Neural progenitor cell (in vitro differentiated cells): ENCODE data around the gene MTG2. TPM values are rescaled to one million over a fixed set of nuclear protein-coding genes. Genes with fewer than 3 reads are reported as not detected.

ENCODE experiments used
- DNase-seq: peaks from one replicate; pipeline ENCODE4 v3.0.0-alpha.2; 2016; ENCODE audit warnings: low spot score
- H2AFZ ChIP-seq: fragments of 200-600 bp; sonication (generic); replicated peaks from 2 replicates; pipeline ENCODE4 v1.6.1; 2016; ENCODE audit warnings: antibody characterized with exemption
- H3F3A ChIP-seq: fragments of 200-600 bp; sonication (generic); 2 replicates; pipeline ENCODE4 v1.6.1; 2016; ENCODE audit warnings: antibody characterized with exemption, low read depth
- H3K27ac ChIP-seq: fragments of 200-600 bp; sonication (generic); 2 replicates; pipeline ENCODE4 v1.5.1; 2016; ENCODE audit warnings: mild to moderate bottlenecking
- H3K27me3 ChIP-seq: fragments of 200-600 bp; sonication (generic); 2 replicates; pipeline ENCODE4 v1.6.1; 2016; ENCODE audit warnings: mild to moderate bottlenecking, moderate library complexity
- H3K36me3 ChIP-seq: fragments of 200-600 bp; sonication (generic); 2 replicates; pipeline ENCODE4 v1.5.1; 2016
- H3K4me1 ChIP-seq: fragments of 200-600 bp; sonication (generic); 2 replicates; pipeline ENCODE4 v1.6.1; 2016; ENCODE audit warnings: mixed run types
- H3K4me2 ChIP-seq: fragments of 200-600 bp; sonication (generic); 2 replicates; pipeline ENCODE4 v1.6.1; 2016
- H3K4me3 ChIP-seq: fragments of 200-600 bp; sonication (generic); 2 replicates; pipeline ENCODE4 v1.5.1; 2016
- H3K79me2 ChIP-seq: fragments of 200-600 bp; sonication (generic); 2 replicates; pipeline ENCODE4 v1.6.1; 2016; ENCODE audit warnings: low read depth
- H3K9ac ChIP-seq: fragments of 200-600 bp; sonication (generic); 2 replicates; pipeline ENCODE4 v1.6.1; 2016
- H3K9me3 ChIP-seq: fragments of 200-600 bp; sonication (generic); 2 replicates; pipeline ENCODE4 v1.5.1; 2016; ENCODE audit warnings: low read depth
- H4K20me1 ChIP-seq: fragments of 200-600 bp; sonication (generic); 2 replicates; pipeline ENCODE4 v1.6.1; 2016; ENCODE audit warnings: low read depth
- H3K27ac Mint-ChIP-seq: 3 replicates; pipeline ENCODE4 v1.8.0; 2021; ENCODE audit warnings: mixed read lengths
- H3K27me3 Mint-ChIP-seq: 2 replicates; pipeline ENCODE4 v1.8.0; 2022; ENCODE audit warnings: low read depth, mild to moderate bottlenecking, inconsistent platforms, moderate library complexity, mixed read lengths; ENCODE audit not compliant: insufficient read depth
- H3K36me3 Mint-ChIP-seq: 3 replicates; pipeline ENCODE4 v1.8.0; 2021; ENCODE audit warnings: mixed read lengths
- H3K4me1 Mint-ChIP-seq: 3 replicates; pipeline ENCODE4 v1.8.0; 2021; ENCODE audit warnings: mixed read lengths
- H3K4me3 Mint-ChIP-seq: 3 replicates; pipeline ENCODE4 v1.8.0; 2021; ENCODE audit warnings: mild to moderate bottlenecking, moderate library complexity, mixed read lengths
- H3K9me3 Mint-ChIP-seq: 3 replicates; pipeline ENCODE4 v1.8.0; 2020; ENCODE audit warnings: mixed read lengths
- EZH2 ChIP-seq: fragments of 200-600 bp; sonication (generic); IDR thresholded peaks from 2 replicates; pipeline ENCODE4 v1.6.1; 2017; ENCODE audit warnings: antibody characterized with exemption, mild to moderate bottlenecking, moderate library complexity
- EZH2phosphoT487 ChIP-seq: fragments of 200-600 bp; sonication (generic); IDR thresholded peaks from 2 replicates; pipeline ENCODE4 v1.6.1; 2017; ENCODE audit warnings: antibody characterized with exemption
- total RNA-seq: library from RNA; depleted of rRNA; stranded (reverse); fragments of >200 nt; gene quantifications from 2 replicates; pipeline ENCODE4 v1.2.3, GENCODE V29; 2015; ENCODE audit warnings: low replicate concordance
- TF ChIP-seq, protein P1 (sequence below): fragments of 200-600 bp; sonication (generic); IDR thresholded peaks from 2 replicates; pipeline ENCODE4 v1.5.1; 2017; ENCODE audit warnings: antibody characterized with exemption, mild to moderate bottlenecking

Gene MTG2
- total RNA-seq, 1 donor from 2014 or later = 16.2 TPM

- Histone ChIP-seq H3K79me2 (no peaks in the 10 kb centered on the region), H3K4me3 (no peak overlapping the region), H2AFZ (no peak overlapping the region), H3K27me3 (no peaks in the 10 kb centered on the region), H3K9me3 (no peaks in the 10 kb centered on the region), H3K4me2 (no peak overlapping the region), H3F3A (no peaks in the 10 kb centered on the region), H3K36me3 (no peaks in the 10 kb centered on the region), H3K9ac (no peak overlapping the region), H3K27ac (no peak overlapping the region), H3K4me1 (no peaks in the 10 kb centered on the region), H4K20me1 (peaks cover 6% of the 10 kb centered on the region)
- no peaks in the 10 kb centered on the region for H3K27me3 Mint-ChIP-seq
- H3K9me3 Mint-ChIP-seq = no peaks in the 10 kb centered on the region
- no peak overlapping the region for H3K27ac Mint-ChIP-seq
- no peaks in the 10 kb centered on the region for H3K4me1 Mint-ChIP-seq
- no peak for DNase-seq
- H3K4me3 Mint-ChIP-seq = no peak overlapping the region
- H3K36me3 Mint-ChIP-seq = peaks cover 19% of the 10 kb centered on the region
- TF ChIP-seq EZH2 (no peak), EZH2phosphoT487 (no peak)
- TF ChIP-seq, protein P1, sequence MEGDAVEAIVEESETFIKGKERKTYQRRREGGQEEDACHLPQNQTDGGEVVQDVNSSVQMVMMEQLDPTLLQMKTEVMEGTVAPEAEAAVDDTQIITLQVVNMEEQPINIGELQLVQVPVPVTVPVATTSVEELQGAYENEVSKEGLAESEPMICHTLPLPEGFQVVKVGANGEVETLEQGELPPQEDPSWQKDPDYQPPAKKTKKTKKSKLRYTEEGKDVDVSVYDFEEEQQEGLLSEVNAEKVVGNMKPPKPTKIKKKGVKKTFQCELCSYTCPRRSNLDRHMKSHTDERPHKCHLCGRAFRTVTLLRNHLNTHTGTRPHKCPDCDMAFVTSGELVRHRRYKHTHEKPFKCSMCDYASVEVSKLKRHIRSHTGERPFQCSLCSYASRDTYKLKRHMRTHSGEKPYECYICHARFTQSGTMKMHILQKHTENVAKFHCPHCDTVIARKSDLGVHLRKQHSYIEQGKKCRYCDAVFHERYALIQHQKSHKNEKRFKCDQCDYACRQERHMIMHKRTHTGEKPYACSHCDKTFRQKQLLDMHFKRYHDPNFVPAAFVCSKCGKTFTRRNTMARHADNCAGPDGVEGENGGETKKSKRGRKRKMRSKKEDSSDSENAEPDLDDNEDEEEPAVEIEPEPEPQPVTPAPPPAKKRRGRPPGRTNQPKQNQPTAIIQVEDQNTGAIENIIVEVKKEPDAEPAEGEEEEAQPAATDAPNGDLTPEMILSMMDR = no peak
Observed at GRCh38 chr20:62198931-62199330, 16.1 kb downstream of the MTG2 start.

DNA sequence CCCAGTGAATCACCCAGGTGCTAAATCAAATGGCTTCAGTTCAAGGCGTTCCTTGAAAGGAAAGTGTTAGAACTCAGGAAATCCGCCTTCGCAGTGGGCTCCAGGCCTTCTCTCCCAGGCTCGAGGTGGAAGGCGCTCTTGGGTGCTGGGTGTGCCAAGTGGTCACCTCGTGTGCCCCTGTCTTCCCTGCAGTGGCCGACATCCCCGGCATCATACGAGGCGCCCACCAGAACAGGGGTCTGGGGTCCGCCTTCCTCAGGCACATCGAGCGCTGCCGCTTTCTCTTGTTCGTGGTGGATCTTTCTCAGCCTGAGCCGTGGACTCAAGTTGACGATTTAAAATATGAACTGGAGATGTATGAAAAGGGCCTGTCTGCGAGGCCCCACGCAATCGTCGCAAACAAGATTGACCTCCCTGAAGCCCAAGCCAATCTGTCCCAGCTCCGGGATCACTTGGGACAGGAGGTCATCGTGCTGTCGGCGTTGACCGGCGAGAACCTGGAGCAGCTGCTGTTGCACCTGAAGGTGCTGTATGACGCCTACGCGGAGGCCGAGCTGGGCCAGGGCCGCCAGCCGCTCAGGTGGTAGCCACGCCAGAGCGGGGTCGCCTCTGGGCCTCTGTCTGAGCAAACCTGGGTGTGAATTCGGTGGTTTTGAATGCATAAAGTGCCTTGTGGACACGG lies 17.8 kb downstream of the MTG2 start:
- no peak for TF ChIP-seq EZH2phosphoT487
- TF ChIP-seq EZH2 = no peak
- TF ChIP-seq, protein P1 = no peak
- Histone ChIP-seq H3K4me2 (no peak overlapping the region), H3K79me2 (no peaks in the 10 kb centered on the region), H4K20me1 (peaks cover 3% of the 10 kb centered on the region), H3K27me3 (no peaks in the 10 kb centered on the region), H3F3A (no peaks in the 10 kb centered on the region), H3K9ac (no peak overlapping the region), H3K36me3 (no peaks in the 10 kb centered on the region), H3K27ac (no peak overlapping the region), H2AFZ (no peak overlapping the region), H3K4me1 (no peaks in the 10 kb centered on the region), H3K9me3 (no peaks in the 10 kb centered on the region), H3K4me3 (no peak overlapping the region)
- H3K27me3 Mint-ChIP-seq = no peaks in the 10 kb centered on the region
- H3K9me3 Mint-ChIP-seq = no peaks in the 10 kb centered on the region
- H3K36me3 Mint-ChIP-seq = peaks cover 18% of the 10 kb centered on the region
- H3K4me1 Mint-ChIP-seq = no peaks in the 10 kb centered on the region
- H3K4me3 Mint-ChIP-seq = no peak overlapping the region
- H3K27ac Mint-ChIP-seq = no peak overlapping the region
- no peak for DNase-seq

- Histone ChIP-seq H3K4me2 (no peak overlapping the region), H2AFZ (no peak overlapping the region), H4K20me1 (no peaks in the 10 kb centered on the region), H3K4me3 (no peak overlapping the region), H3K79me2 (no peaks in the 10 kb centered on the region), H3K27ac (no peak overlapping the region), H3K36me3 (no peaks in the 10 kb centered on the region), H3K9ac (no peak overlapping the region), H3K27me3 (no peaks in the 10 kb centered on the region), H3F3A (no peaks in the 10 kb centered on the region), H3K4me1 (no peaks in the 10 kb centered on the region), H3K9me3 (no peaks in the 10 kb centered on the region)
- no peak overlapping the region for H3K27ac Mint-ChIP-seq
- no peak for DNase-seq
- no peaks in the 10 kb centered on the region for H3K9me3 Mint-ChIP-seq
- H3K36me3 Mint-ChIP-seq = peaks cover 17% of the 10 kb centered on the region
- H3K4me1 Mint-ChIP-seq = no peaks in the 10 kb centered on the region
- no peak for TF ChIP-seq EZH2
- no peak for TF ChIP-seq EZH2phosphoT487
- TF ChIP-seq, protein P1 = no peak
- peaks cover under 1% of the 10 kb centered on the region for H3K27me3 Mint-ChIP-seq
- no peak overlapping the region for H3K4me3 Mint-ChIP-seq
Observed at GRCh38 chr20:62201173-62202082, 18.6 kb downstream of the MTG2 start.
